ENCODE measurements around the gene MIPOL1. TPM values are rescaled to one million over a fixed set of nuclear protein-coding genes. Genes with fewer than 3 reads are reported as not detected.

The MIPOL1 gene
- total RNA-seq, 1 experiment from 2014 or later = 13.1 TPM

DNA sequence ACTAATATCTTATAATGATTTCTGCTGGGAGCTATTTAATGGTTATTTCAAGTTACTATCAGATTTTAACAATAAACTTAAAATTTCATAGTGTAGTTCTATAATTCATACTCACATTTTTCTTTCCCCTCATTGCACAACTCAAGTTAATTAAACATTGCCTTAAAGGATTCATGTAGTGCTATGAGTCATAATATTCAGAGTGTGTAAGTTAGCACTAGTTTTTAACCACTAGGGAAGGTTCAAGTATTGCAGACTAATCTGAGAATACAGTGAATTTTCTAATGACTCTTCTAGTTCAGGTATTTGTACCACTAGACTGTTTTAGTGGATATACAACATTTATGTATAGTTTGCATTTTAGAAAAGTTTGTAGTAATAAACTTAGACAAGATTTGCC is 347.4 kb downstream of the MIPOL1 start:
- no peaks in the 10 kb centered on the region for H3K27me3 ChIP-seq (ENCODE audit: insufficient read depth, low read depth)
- H3K79me2 ChIP-seq (ENCODE audit: low read depth) = no peaks in the 10 kb centered on the region
- ChIA-PET POLR2A (ENCODE audit: unreplicated experiment) (no interaction called here), CTCF (no interaction called here)
- no TSS peak for BruUV-seq (replicated peaks)
- intact Hi-C loops (cut with micrococcal nuclease; ENCODE audit: unreplicated experiment) = no loop called here
- no peak overlapping the region; the same call in 1 of the 2 replicates for H3K4me2 ChIP-seq
- no peak overlapping the region for H2AFZ ChIP-seq
- DNase-seq = no peak
- H3F3A ChIP-seq (ENCODE audit: insufficient read depth, low read depth) = peaks cover 14% of the 10 kb centered on the region
- no peaks in the 10 kb centered on the region for H3K9me2 ChIP-seq (ENCODE audit: insufficient read depth)
- H3K4me3 ChIP-seq = no peak overlapping the region
- no peaks in the 10 kb centered on the region for H3K36me3 ChIP-seq (ENCODE audit: low read depth)
- H3K4me1 ChIP-seq (replicated peaks; ENCODE audit: insufficient read depth) = peaks cover 33% of the 10 kb centered on the region
- no peaks in the 10 kb centered on the region for H4K20me1 ChIP-seq (ENCODE audit: insufficient read depth)
- H3K9me3 ChIP-seq (ENCODE audit: insufficient read depth, low read depth) = no peaks in the 10 kb centered on the region
- no peak overlapping the region for H3K27ac ChIP-seq
- no peak for TF ChIP-seq EZH2 (IDR thresholded peaks at IDR 0.05; ENCODE audit: low read depth)
- TF ChIP-seq, protein P1, sequence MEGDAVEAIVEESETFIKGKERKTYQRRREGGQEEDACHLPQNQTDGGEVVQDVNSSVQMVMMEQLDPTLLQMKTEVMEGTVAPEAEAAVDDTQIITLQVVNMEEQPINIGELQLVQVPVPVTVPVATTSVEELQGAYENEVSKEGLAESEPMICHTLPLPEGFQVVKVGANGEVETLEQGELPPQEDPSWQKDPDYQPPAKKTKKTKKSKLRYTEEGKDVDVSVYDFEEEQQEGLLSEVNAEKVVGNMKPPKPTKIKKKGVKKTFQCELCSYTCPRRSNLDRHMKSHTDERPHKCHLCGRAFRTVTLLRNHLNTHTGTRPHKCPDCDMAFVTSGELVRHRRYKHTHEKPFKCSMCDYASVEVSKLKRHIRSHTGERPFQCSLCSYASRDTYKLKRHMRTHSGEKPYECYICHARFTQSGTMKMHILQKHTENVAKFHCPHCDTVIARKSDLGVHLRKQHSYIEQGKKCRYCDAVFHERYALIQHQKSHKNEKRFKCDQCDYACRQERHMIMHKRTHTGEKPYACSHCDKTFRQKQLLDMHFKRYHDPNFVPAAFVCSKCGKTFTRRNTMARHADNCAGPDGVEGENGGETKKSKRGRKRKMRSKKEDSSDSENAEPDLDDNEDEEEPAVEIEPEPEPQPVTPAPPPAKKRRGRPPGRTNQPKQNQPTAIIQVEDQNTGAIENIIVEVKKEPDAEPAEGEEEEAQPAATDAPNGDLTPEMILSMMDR (conservative IDR thresholded peaks at IDR 0.05) = no peak; the same call in 1 of the 2 replicates

GRCh38 chr14:37546621-37547447 is 349.1 kb downstream of the MIPOL1 start:
- ChIA-PET POLR2A (ENCODE audit: unreplicated experiment) (no interaction called here), CTCF (no interaction called here)
- 0 out of 2 replicates have a peak overlapping the region, but pooled peaks have one; percentile 36 for H3K4me3 ChIP-seq
- peaks cover 33% of the 10 kb centered on the region for H3K4me1 ChIP-seq (replicated peaks; ENCODE audit: insufficient read depth)
- peaks cover 14% of the 10 kb centered on the region for H3F3A ChIP-seq (ENCODE audit: insufficient read depth, low read depth)
- H3K27ac ChIP-seq = peak overlapping the region; percentile 61
- H3K36me3 ChIP-seq (ENCODE audit: low read depth) = no peaks in the 10 kb centered on the region
- no peaks in the 10 kb centered on the region for H3K9me2 ChIP-seq (ENCODE audit: insufficient read depth)
- intact Hi-C loops (cut with micrococcal nuclease; ENCODE audit: unreplicated experiment) = no loop called here
- peak overlapping the region; percentile 71; the same call in 1 of the 2 replicates for H2AFZ ChIP-seq
- H3K9me3 ChIP-seq (ENCODE audit: insufficient read depth, low read depth) = no peaks in the 10 kb centered on the region
- TF ChIP-seq EZH2 (IDR thresholded peaks at IDR 0.05; ENCODE audit: low read depth) = no peak
- TF ChIP-seq, protein P1 (conservative IDR thresholded peaks at IDR 0.05) = no peak
- H3K79me2 ChIP-seq (ENCODE audit: low read depth) = no peaks in the 10 kb centered on the region
- no peaks in the 10 kb centered on the region for H4K20me1 ChIP-seq (ENCODE audit: insufficient read depth)
- H3K4me2 ChIP-seq = peak overlapping the region; percentile 68
- H3K27me3 ChIP-seq (ENCODE audit: insufficient read depth, low read depth) = no peaks in the 10 kb centered on the region
- no TSS peak for BruUV-seq (replicated peaks)
- peak in 1 of 2 experiments; percentile 53 for DNase-seq

GRCh38 chr14:37550511-37550910 is 352.8 kb downstream of the MIPOL1 start:
- CTCF ChIA-PET = no interaction called here

More at GRCh38 chr14:37550511-37550910, 352.8 kb downstream of the MIPOL1 start:
- no peaks in the 10 kb centered on the region for H3K9me2 ChIP-seq (ENCODE audit: insufficient read depth)
- H3K27me3 ChIP-seq (ENCODE audit: insufficient read depth, low read depth) = no peaks in the 10 kb centered on the region
- BruUV-seq (replicated peaks) = no TSS peak
- no peaks in the 10 kb centered on the region for H3K36me3 ChIP-seq (ENCODE audit: low read depth)
- POLR2A ChIA-PET (ENCODE audit: unreplicated experiment) = no interaction called here
- intact Hi-C loops (cut with micrococcal nuclease; ENCODE audit: unreplicated experiment) = no loop called here
- no peak overlapping the region for H3K27ac ChIP-seq
- no peaks in the 10 kb centered on the region for H3K9me3 ChIP-seq (ENCODE audit: insufficient read depth, low read depth)
- peaks cover 17% of the 10 kb centered on the region for H3K4me1 ChIP-seq (replicated peaks; ENCODE audit: insufficient read depth)
- H2AFZ ChIP-seq = no peak overlapping the region
- DNase-seq = no peak
- H3K4me3 ChIP-seq = no peak overlapping the region
- H3K4me2 ChIP-seq = no peak overlapping the region
- peaks cover 7% of the 10 kb centered on the region; the same call in 1 of the 2 replicates for H3F3A ChIP-seq (ENCODE audit: insufficient read depth, low read depth)
- H3K79me2 ChIP-seq (ENCODE audit: low read depth) = no peaks in the 10 kb centered on the region
- H4K20me1 ChIP-seq (ENCODE audit: insufficient read depth) = no peaks in the 10 kb centered on the region
- TF ChIP-seq, protein P1 (conservative IDR thresholded peaks at IDR 0.05) = no peak
